ENCODE data around the gene PARP9. TPM values are rescaled to one million over a fixed set of nuclear protein-coding genes. Genes with fewer than 3 reads are reported as not detected.

The PARP9 gene
- total and polyA plus RNA-seq, 10 of the 15 experiments (the other 5 are each of a cell fraction or from before 2014, with no cell fraction given): 34.0 to 122 (median 46.1) TPM

DNA sequence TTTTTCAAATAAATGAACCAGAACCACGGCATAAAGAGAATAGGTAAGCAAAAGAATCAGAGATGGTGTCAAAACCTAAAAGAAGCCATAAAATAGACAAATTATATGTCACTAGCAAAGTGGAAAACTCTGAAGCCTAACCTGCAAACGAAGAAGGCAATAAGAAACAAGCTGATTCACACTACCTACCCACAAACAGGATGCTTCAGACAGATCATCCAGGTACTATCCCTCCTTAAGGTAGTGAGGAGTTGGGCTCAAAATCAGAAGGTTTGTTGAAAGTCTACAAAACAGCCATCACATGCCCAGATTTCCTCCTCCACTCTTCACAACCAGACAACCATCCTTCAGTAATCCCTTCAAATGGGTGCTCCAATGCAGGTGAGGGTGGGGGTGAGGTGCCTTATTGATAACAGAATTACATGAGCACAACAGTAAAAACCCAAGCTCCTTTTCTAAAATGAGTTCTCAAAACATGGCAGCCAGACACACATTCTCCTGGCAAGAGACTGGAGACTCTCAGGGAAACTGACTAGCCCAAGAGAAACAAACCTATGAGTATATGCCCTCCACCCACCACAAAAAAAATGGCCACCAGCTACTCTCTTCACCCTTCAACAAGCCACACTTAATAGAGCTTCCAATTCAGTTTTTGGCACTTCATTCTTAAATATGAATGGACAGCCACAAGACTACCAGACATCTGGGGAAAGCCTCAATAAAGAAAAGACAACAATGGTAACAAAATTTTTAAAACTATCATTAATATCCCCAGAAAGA, 55.8 kb downstream of the PARP9 start:
- peaks cover 6% of the 10 kb centered on the region; the same call in 1 of the 2 replicates for H3K4me1 ChIP-seq (ENCODE audit: control insufficient read depth, insufficient read depth, low read length)
- ChIA-PET SMC1A (ENCODE audit: uncharacterized antibody, unreplicated experiment) (interaction anchor here (0.6 to 6.8 kb wide), 16 partner anchors 8 to 202 kb away, joined by 3 to 59 read pairs (median 4); partner anchors contain the start of gene PARP14), RAD21 (ENCODE audit: unreplicated experiment) (interaction anchor here (0.6 to 2.4 kb wide), 16 partner anchors 10 to 202 kb away, joined by 3 to 13 read pairs (median 4); partner anchors contain the start of genes FAM162A and WDR5B), POLR2A (interaction anchor here (0.7 to 2.2 kb wide), 12 partner anchors 10 to 175 kb away, joined by 3 to 9 read pairs (median 3); no protein-coding TSS in a partner anchor), CTCF (interaction anchor here (1.1 to 2.6 kb wide), 6 partner anchors 8 to 202 kb away, joined by 3 to 11 read pairs (median 4); no protein-coding TSS in a partner anchor)
- peak overlapping the region; percentile 2 for H3K27ac ChIP-seq (ENCODE audit: control insufficient read depth, insufficient read depth)
- intact Hi-C loops (cut with micrococcal nuclease; ENCODE audit: unreplicated experiment): loop anchor here (2.0 kb wide), 1 partner anchor 50 kb away; no protein-coding TSS in a partner anchor
- FAIRE-seq (no peak), DNase-seq (ENCODE audit: low read depth, low spot score) (no peak), ATAC-seq (peak; percentile 61)
- peak overlapping the region; percentile 74 for H3K4me2 ChIP-seq (ENCODE audit: control insufficient read depth, insufficient read depth)
- in situ Hi-C loops (cut with MboI): no loop called here
- H3K27me3 ChIP-seq (replicated peaks in 1 of 2; ENCODE audit: control insufficient read depth in 2 of 2, insufficient read depth in 2 of 2, low read length in 1 of 2): no peaks in the 10 kb centered on the region
- 46% methylated on average over 2 of the region's 2 CpGs for WGBS (ENCODE audit: insufficient coverage, insufficient replicate concordance, low lambda C conversion rate, missing lambda C conversion rate)
- H3K36me3 ChIP-seq (ENCODE audit: control insufficient read depth in 2 of 2, insufficient read depth in 2 of 2, low read length in 1 of 2): no peaks in the 10 kb centered on the region
- H3K79me2 ChIP-seq (ENCODE audit: control insufficient read depth, insufficient read depth, low read length): peaks cover 99% of the 10 kb centered on the region
- peak overlapping the region; percentile 28 for H3K4me3 ChIP-seq
- no peak overlapping the region for H3K9ac ChIP-seq (ENCODE audit: control insufficient read depth, insufficient read depth, low read length)
- no peak overlapping the region for H2AFZ ChIP-seq (ENCODE audit: control insufficient read depth, low read depth, low read length)
- H3K9me3 ChIP-seq (replicated peaks; ENCODE audit: control insufficient read depth, insufficient read depth, low read length): peaks cover 4% of the 10 kb centered on the region; the same call in 2 of the 3 replicates
- H4K20me1 ChIP-seq (ENCODE audit: control insufficient read depth, insufficient read depth): no peaks in the 10 kb centered on the region
- no TSS peak for BruUV-seq (replicated peaks)
- no peak for TF ChIP-seq ETV6 (conservative IDR thresholded peaks at IDR 0.05 in 1 of 2, IDR thresholded peaks at IDR 0.05 in 1 of 2; ENCODE audit: borderline replicate concordance in 1 of 2, low read depth in 1 of 2)
- peak; percentile 13; the same call in 1 of the 2 replicates for TF ChIP-seq CBFB (IDR thresholded peaks at IDR 0.05; ENCODE audit: low read depth)
- no peak for TF ChIP-seq SP1 (IDR thresholded peaks at IDR 0.05; ENCODE audit: low read depth, low read length)
- TF ChIP-seq BACH1 (IDR thresholded peaks at IDR 0.05; ENCODE audit: borderline replicate concordance): no peak
- TF ChIP-seq YY1 (IDR thresholded peaks at IDR 0.05; ENCODE audit: low read depth, low read length): peak; percentile 74
- no peak for TF ChIP-seq PAX5 (IDR thresholded peaks at IDR 0.05; ENCODE audit: borderline replicate concordance, low read depth, low read length)
- 0 out of 2 replicates have a peak, but pooled peaks have one; percentile 27 for TF ChIP-seq WRNIP1 (IDR thresholded peaks at IDR 0.05; ENCODE audit: borderline replicate concordance, low read depth, low read length)

All from GM12878 (cell line).